K562 (cell line): Measurements from ENCODE around the gene NUP35. TPM values are rescaled to one million over a fixed set of nuclear protein-coding genes. Genes with fewer than 3 reads are reported as not detected.

ENCODE experiments used
- ARID3A ChIP-seq: IDR thresholded peaks from 2 replicates; pipeline ENCODE4 v1.6.1; 2012; ENCODE audit warnings: low read depth, low read length, improper control_type of control experiment, borderline replicate concordance
- E4F1 ChIP-seq: fragments of 250-450 bp; sonication (Bioruptor Pico); IDR thresholded peaks from 2 replicates; pipeline ENCODE4 v1.5.0; 2021; ENCODE audit warnings: mild to moderate bottlenecking, borderline replicate concordance
- HDAC3 ChIP-seq: fragments of 450-650 bp; IDR thresholded peaks from 2 replicates; pipeline ENCODE4 v1.6.1; 2018; ENCODE audit warnings: borderline replicate concordance, mild to moderate bottlenecking, moderate library complexity; ENCODE audit not compliant: partially characterized antibody
- MAFG ChIP-seq: fragments of 450-650 bp; conservative IDR thresholded peaks from 2 replicates; pipeline ENCODE4 v1.6.1; 2016; ENCODE audit warnings: missing genetic modification characterization, missing compliant biosample characterization
- MEF2D ChIP-seq: conservative IDR thresholded peaks from 2 replicates; pipeline ENCODE4 v1.6.1; 2016; ENCODE audit warnings: low read depth, missing genetic modification characterization, missing compliant biosample characterization
- SLC30A9 ChIP-seq: fragments of 250-450 bp; sonication (Bioruptor Pico); IDR thresholded peaks from 2 replicates; pipeline ENCODE4 v1.8.0; 2022; ENCODE audit warnings: mild to moderate bottlenecking, moderate library complexity
- SMAD2 ChIP-seq: fragments of 150-350 bp; IDR thresholded peaks from 2 replicates; pipeline ENCODE4 v1.6.1; 2014; ENCODE audit warnings: low read depth, mild to moderate bottlenecking, low read length
- SRF ChIP-seq, 2 experiments: fragments of 250-450, 450-650 bp in 1 of 2; sonication (Bioruptor Pico) in 1 of 2; sonication (generic) in 1 of 2; formaldehyde crosslinking; IDR thresholded peaks; 2 replicates each; pipeline versions ENCODE4 v1.5.0 to v1.5.1; 2020 to 2022; ENCODE audit warnings: mild to moderate bottlenecking in 1 of 2, missing genetic modification reagents in 1 of 2
- TRIM24 ChIP-seq, 2 experiments: fragments of 450-650 bp; IDR thresholded peaks; 2 replicates each; pipeline ENCODE4 v1.6.1; 2016
- ZBTB26 ChIP-seq: fragments of 450-650 bp; formaldehyde crosslinking; IDR thresholded peaks from 2 replicates; pipeline ENCODE4 v1.4.0; 2022; ENCODE audit warnings: missing genetic modification characterization
- ZNF318 ChIP-seq, 2 experiments: fragments of 450-650 bp; IDR thresholded peaks; 2 replicates each; pipeline ENCODE4 v1.6.1; 2016; ENCODE audit warnings: mild to moderate bottlenecking in 2 of 2, borderline replicate concordance in 1 of 2, low read depth in 1 of 2, moderate library complexity in 1 of 2
- ZNF384 ChIP-seq: IDR thresholded peaks from 2 replicates; pipeline ENCODE4 v1.6.1; 2012; ENCODE audit warnings: low read depth, low read length, improper control_type of control experiment
- ZSCAN32 ChIP-seq: fragments of 450-650 bp; formaldehyde crosslinking; IDR thresholded peaks from 2 replicates; pipeline ENCODE4 v1.4.0; 2020; ENCODE audit warnings: mild to moderate bottlenecking, moderate library complexity
- polyA plus RNA-seq, 8 experiments: library from polyadenylated mRNA; depleted of rRNA in 4 of 8; stranded (reverse) in 5 of 8; unstranded in 3 of 8; fragments of >200 nt; fragmentation: Nextera tagmentation in 2 of 8; fragmentation: Illumina TruSeq in 1 of 8; extraction: Ambion mirVana in 2 of 8; extraction: Trizol in 1 of 8; gene quantifications; 2 replicates each; pipeline versions ENCODE4 v1.2.1 to v1.2.3, GENCODE V29; 2011 to 2014; ENCODE audit warnings: inconsistent platforms in 1 of 8, missing spikeins in 1 of 8
- total RNA-seq, 7 experiments: library from RNA; depleted of rRNA in 6 of 7; stranded (reverse); fragments of >200 nt in 6 of 7; fragmentation: Illumina TruSeq in 2 of 7; extraction: Trizol in 2 of 7; gene quantifications; 2 replicates each; pipeline versions ENCODE4 v1.2.1 to v1.2.3, GENCODE V29; 2011 to 2021; ENCODE audit warnings: low replicate concordance in 1 of 7

NUP35 gene
- total and polyA plus RNA-seq, 9 of the 15 experiments (the other 6 are each of a cell fraction or from before 2014, with no cell fraction given) = 24.5 to 78.2 (median 51.1) TPM

- TF ChIP-seq ZNF318 (IDR thresholded peaks at IDR 0.05; ENCODE audit: borderline replicate concordance in 1 of 2, low read depth in 1 of 2) (peak in 1 of 2 experiments; percentile 38; a peak in 1 of 4 replicates), ZSCAN32 (CRISPR knock-in tag) (no peak), SLC30A9 (CRISPR knock-in tag) (no peak), ZNF384 (no peak), HDAC3 (no peak), SMAD2 (no peak), ZBTB26 (CRISPR knock-in tag) (peak; percentile 8; the same call in 1 of the 2 replicates), E4F1 (CRISPR knock-in tag) (no peak; the same call in 1 of the 2 replicates), ARID3A (no peak), TRIM24 (IDR thresholded peaks at IDR 0.05) (no peak; a peak in 1 of 4 replicates), SRF (CRISPR knock-in tag; IDR thresholded peaks at IDR 0.05) (no peak; a peak in 1 of 4 replicates), MAFG (peak; percentile 45), MEF2D (0 out of 2 replicates have a peak, but pooled peaks have one; percentile 8)
Observed at GRCh38 chr2:183078464-183079138, 45.6 kb upstream of the NUP35 start, which contains the start of gene DUSP19 (continued).
